Measurements from ENCODE around the gene SEMA5A.

DNA sequence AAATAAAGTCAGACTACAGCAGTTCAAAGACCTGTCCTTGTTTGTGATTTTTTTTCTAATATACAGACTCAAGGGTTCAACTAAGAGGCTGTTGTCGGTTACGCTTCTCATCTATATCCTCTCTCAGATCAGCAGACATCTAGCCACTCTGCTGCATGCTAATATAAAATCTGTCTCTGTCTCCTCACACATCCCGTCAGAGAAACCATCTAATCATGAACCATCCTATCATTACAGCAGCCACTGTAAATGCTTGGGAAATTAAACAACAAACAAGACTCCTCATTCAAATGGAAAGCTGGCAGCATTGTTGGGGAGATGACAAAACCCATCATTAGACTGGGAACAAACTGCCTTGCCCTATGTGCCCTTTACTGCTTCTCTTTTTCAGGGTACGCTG, 94.8 kb downstream of the SEMA5A start:
- no peak for TF ChIP-seq POLR2AphosphoS5 (IDR thresholded peaks at IDR 0.05)
- TF ChIP-seq EZH2 (IDR thresholded peaks at IDR 0.05; ENCODE audit: borderline replicate concordance, insufficient read depth, low read length, poor library complexity, severe bottlenecking) = no peak
- no peak for TF ChIP-seq CTCF (IDR thresholded peaks at IDR 0.05; ENCODE audit: poor library complexity, severe bottlenecking)
- TF ChIP-seq RAD21 (conservative IDR thresholded peaks at IDR 0.05) = no peak
- TF ChIP-seq MXI1 (conservative IDR thresholded peaks at IDR 0.05; ENCODE audit: poor library complexity, severe bottlenecking) = no peak
- TF ChIP-seq TAF1 (IDR thresholded peaks at IDR 0.05; ENCODE audit: low read depth) = no peak
